Stimulated activated CD4-positive, alpha-beta T cell treated with anti-CD3 and anti-CD28 coated beads, TNF-alpha, amount 100 ng/mL, for 1 hour (primary cell): ENCODE results near the gene ASS1.
A peak's percentile ranks its signal among the peaks of the same experiment; 100 is the strongest.
"Not testable (repeated sequence)": the region's sequence is repeated elsewhere in the genome, so short reads cannot be mapped to it uniquely, and the experiment has no call there.

ENCODE experiments used
- DNase-seq, 3 donors: peaks; one replicate each; pipeline ENCODE4 v3.0.0-alpha.2; 2020; ENCODE audit warnings: low read depth in 3 of 3, low spot score in 1 of 3

The ASS1 gene

DNA sequence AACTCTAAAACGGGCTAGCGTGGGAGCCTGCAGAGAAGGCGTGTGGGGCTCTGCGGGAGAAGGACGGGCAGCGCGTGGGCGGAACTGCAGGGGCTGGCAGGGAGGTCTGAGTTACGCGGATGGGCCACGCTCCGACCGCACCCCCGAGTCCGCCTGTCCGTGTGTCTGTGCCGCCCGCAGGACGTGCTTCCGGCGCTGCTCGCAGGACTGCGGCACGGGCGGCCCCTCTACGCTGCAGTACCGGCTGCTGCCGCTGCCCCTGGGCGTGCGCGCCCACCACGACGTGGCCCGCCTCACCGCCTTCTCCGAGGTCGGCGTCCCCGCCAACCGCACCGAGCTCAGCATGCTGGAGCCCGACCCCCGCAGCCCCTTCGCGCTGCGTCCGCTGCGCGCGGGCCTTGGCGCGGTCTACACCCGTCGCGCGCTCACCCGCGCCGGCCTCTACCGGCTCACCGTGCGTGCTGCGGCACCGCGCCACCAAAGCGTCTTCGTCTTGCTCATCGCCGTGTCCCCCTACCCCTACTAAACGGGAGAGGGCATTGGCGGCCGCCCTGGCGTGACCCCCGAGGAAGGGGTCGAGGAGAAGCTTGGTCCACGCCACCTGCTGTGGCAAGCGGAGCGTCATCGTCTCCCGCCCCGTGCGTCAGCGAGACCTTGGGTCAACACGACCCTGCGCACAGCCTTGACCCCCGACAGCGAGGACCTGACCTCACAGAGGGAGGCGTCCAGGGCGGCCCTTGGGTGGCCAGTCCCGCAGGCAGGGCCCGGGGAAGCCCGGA, 11.4 kb upstream of the ASS1 start:
- peak in 1 of 3 donors; percentile 18 for DNase-seq

DNA sequence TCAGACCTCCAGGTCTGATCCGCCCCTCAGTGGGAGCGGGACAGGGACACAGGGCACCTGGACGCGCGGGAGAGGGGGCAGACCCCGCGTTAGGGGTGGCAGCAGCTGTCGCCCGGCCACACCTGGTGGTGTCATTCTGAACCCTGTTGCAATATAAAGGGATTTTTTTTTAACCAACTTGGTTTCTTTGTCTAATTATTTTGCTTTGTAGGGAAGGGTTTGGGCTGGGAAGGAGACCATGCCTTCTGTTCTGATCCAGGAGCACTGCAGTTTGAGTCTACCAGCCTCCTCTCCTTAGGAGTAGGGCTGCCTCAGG, 10.9 kb upstream of the ASS1 start:
- DNase-seq = no peak

DNA sequence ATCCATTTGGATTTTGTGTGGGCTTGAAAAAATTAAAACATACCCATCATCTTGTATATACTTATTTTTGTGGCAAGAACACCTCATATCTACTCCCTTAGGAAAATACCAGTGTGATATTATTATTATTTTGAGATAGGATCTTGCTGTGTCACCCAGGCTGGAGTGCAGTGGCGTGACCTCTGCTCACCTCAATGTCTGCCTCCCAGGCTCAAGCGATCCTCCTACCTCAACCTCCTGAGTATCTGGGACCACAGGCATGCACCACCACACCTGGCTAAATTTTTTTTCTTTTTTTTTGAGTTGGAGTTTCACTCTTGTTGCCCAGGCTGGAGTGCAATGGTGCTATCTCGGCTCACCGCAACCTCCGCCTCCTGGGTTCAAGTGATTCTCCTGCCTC, 10.1 kb upstream of the ASS1 start:
- not testable (repeated sequence) for DNase-seq

DNA sequence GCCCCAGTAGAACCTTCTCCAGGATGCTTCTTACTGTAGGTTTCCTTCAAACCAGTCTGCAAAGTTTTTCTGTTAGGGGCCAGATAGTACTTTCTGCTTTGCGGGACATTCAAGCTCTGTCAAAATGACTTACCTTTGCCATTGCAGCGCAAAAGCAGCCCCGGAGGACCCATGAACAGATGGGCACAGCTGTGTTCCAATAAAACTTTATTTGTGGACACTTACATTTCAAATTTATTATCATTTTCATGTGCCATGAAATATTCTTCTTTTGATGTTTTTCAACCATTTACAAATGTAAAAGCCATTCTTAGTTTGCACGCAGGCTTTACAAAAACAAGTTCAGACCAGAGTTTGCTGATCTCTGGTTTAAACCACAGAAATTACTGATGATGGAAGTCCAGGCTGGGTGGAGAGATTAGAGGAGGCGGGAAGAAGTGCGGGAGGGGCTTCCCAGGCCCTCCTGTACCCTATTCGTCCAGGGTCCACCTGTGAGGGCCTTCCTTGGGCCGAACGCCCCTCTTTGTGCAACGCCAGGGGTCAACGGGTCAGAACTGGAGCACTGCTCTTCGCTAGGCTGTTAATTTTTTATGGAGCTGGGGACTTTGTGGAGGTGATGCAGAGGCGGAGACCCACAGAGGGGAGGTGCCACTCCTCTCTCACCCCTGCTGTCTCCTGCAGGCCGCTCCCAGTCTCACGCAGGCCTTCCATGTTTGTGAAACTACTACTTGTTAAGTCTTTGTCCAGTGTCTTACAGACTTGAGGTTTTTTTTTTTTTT, 7.6 kb upstream of the ASS1 start:
- no peak for DNase-seq

DNA sequence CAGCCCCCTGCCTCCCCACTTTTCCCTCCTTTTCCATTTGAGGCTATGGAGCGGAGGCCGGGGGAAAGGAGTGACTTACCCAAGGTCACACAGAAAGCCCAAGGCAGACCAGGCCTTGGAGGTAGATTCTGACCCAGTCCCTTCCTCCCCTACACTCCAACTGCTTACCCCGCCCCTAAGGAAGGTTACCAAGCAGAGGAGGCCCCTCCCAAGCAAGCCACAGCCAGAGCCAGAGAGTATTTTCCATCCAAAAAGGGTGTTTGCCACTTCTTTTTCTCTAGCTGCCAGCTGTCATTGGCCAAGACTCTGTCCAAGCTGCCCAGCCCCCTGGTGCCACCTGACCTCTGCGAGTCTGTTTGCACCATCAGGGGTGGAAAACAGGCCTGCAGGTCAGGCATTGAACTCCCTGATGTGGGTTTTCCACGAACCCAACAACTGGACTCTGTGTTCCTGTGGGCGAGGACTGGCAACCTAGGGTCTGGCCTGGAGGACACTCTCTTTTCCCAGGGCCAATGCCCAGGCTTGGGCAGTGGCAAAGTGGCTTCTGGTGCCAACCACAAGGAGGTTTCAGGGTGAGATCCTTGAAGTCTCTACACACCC, 6.3 kb upstream of the ASS1 start:
- no peak for DNase-seq

DNA sequence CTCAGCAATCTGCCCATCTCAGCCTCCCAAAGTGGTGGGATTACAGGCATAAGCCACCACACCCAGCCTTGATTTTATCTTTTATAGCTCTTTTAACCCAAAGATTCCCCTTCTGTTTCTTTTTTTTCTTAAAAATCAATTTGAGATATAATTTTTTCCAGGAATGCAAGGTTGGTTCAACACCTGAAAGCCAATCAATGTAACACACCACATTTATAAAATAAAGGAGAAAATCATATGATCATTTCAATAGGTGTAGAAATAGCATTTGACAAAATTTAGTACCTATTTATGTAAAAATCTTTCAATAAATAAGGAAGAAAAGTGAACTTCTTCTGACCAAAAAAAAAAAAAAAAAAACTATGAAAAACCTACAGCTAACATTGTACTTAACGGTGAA, 3.7 kb upstream of the ASS1 start:
- no peak for DNase-seq

DNA sequence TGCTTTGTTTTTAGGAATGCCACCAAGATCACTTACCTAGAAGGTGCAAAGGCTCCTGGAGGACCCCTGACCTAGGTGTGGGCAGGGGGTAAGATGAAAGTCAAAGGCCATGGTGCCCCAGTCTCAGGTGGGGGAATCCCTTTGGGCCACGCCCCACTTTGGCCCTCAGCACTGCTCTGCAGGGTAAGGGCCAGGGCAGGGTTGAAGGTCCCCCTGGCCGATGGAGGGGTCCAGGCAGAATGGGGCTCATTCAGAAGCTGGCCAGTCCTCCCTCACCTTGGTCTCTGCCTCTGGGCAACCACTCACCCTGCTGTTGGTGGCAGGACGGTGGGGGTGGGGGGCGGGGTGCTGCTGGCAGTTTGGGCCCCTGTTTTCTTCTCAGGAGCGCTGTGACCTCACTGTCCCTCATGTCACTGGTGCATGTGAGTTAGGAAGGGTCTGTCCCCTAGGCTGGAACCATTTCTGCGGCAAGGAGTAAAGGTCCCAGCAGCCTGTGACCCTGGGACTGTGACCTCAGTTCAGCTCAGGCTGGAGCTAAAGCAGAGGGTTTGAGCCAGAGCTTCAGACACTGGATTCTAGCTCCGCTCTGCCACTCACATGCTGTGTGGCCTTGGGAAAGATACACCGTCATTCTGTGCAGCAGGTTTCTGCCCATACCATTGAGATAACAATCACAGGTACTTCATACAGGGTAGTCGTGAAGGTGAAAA, 1.9 kb upstream of the ASS1 start:
- DNase-seq = no peak

DNA sequence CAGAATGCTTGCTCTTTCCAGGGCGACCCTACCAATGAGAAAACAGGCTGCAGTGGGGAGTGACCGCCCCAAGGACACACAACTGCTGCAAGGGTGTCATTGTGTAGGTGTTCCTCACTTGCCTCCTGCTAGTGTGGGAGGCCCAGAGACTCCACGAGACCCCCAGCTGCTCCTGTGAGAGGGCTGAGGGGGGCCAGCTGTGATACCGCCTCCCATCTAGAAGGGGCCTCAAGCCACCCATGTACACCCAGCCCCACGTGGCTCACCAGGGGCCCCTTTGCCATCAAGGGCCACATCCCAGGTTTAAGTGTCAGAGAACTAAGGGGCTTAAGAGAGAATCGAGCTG, 1.3 kb upstream of the ASS1 start:
- DNase-seq = no peak

DNA sequence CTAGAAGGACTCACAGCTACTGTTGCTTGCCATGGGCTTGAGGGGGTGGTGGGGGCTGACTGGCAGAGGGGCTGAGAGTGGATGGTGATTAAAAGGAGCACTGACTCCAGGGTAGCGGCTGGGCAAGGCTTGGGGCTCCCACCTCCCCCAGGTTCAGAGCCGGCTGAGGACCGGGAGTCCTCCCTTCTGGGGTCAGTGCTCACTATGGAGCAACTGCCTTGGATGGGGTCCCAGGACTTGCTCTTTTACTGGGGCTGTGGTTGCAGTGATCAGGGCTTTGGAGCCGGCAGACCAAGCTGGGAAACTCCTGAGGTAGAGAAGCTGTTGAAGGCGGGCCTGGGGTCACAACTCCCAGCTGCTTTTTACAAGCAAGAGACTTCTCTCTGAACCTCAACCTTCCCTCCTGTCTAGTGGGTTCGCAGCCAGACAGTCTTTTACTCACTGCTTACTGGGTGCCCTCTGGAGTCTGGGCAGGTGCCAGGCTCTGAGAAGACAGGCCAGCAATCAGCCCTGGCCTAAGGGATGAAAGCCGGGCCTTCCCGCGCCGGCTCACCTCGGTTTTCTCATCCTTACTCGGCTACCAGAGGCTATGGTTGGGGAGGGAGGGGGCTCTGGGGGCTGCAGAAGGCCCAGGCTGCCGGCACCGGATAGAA, 795 bp upstream of the ASS1 start:
- no peak for DNase-seq

DNA sequence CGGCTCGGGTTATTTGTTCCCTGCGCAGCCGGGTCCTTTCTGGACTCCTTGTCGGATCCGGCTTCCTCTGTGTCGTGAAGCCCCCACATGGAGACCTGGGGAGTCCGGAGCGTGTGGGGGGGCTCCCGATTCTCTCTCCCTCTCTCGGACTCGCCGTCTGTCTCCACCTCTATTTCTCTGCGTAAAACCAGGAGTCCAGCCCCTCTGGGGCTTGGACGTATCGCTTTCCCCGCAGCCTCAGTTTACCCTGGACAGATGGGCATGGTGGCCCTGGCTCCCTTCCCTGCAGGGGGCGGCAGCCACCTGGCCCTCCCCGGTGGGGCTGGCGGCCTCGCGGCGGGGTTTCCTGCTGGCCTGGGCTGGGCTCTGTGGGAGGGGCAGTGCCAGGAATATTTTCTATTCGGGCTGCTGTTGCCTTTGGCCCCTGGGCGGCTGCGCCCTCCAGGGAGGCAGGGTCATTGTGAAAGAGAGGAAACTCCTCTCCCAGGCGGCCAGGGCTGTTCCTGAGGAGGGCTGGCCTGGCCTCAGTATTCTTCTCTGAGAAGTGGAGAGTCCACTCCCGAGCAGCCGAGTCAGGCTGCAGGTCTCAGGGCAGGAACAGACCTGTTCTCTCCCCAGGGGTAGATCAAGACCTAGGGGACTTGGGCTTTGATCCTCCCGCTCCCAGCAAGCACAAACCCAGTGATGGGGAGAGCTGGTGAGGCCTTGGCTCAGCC, 665 bp downstream of the ASS1 start:
- no peak for DNase-seq

DNA sequence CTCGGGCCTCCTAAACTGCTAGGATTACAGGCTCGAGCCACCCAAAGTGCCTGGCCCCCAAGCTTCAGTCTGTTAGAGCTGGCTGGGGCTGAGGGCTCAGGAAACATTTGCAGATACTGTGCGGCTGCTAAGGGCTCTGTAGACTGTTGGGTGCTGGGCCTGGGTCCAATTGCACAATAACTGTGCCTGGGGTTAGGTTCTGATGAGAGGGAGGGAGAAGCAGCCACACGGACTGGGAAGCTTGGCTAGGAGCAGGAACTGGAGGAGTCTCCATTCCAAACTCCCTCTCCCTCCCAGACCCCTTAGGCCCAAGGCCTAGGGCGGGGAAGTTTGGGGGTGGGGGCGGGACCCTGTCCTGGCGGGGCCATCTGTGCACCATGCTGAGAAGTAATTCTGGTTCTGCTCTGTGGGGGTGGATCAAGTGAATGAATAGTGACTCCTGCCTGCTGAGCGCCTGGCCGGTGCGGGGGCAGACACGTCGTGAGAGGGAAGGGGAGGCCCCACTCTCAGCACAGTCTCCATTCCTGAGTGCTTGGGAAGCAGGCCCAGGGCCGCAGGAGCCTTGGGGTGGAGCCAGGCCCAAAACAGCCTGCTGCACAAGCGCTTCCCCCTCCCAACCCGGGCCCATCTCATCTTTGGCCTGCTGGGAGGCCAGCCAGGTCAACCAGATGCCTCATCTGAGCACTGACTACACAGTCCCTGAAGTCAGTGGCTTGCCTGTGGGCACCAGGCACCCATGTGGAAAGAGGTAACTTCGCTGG, 1.5 kb downstream of the ASS1 start:
- DNase-seq = no peak

DNA sequence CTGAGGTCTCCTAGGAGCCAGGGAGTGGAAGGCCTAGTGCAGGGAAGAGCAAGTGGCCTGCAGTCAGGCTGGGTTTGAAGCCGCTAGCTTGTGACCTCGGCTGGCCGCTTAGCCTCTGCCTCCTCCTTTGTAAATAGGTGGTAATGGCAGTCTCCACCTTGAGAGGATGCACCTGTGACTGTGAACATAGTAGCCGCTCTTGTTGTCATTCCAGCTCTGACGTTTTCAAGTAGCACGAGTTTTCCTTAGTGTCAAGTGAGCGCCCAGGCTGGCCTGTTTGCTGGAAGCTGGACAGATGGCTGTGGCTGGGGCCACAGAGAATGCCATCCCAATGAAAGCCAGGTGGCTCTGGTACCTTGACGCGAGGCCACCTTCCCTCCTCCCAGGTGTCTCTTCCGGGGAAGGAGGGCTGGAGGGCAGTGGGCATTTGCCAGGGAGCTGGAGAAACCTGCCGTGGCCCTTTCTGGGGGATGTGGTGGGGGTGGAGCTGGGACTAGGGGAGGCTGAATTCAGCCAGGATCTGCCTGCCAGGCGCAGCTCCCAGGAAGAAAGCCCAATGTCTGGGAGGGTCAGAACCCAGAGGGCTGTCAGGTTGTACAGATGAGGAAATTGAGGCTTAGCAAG, 2.5 kb downstream of the ASS1 start:
- DNase-seq = no peak

DNA sequence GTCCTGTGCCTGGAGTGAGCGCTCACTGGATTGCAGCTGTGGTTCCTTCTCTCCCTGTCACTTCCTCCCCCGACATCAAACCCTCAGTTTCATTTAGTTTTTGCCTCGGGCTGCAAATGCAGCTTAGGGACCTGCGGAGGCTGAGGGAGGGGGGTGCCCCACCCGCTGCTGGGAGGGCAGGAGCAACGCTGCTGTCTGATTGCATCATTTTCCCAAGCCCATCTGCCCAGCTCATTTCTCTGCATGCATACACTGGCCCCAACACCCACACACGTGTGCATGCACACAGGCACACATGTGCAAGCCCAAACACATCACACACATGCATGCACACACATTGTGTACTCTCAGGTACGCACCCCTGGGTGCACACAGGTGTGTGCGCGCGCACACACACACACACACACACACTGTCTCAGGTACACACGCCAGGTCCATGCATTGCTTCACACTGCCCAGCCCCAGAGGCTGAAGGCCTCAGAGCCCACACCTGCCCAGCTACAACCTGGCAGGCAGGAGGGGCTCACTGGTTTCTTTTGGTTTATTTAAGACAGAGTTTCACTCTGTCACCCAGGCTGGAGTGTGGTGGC, 3.4 kb downstream of the ASS1 start:
- no peak for DNase-seq

DNA sequence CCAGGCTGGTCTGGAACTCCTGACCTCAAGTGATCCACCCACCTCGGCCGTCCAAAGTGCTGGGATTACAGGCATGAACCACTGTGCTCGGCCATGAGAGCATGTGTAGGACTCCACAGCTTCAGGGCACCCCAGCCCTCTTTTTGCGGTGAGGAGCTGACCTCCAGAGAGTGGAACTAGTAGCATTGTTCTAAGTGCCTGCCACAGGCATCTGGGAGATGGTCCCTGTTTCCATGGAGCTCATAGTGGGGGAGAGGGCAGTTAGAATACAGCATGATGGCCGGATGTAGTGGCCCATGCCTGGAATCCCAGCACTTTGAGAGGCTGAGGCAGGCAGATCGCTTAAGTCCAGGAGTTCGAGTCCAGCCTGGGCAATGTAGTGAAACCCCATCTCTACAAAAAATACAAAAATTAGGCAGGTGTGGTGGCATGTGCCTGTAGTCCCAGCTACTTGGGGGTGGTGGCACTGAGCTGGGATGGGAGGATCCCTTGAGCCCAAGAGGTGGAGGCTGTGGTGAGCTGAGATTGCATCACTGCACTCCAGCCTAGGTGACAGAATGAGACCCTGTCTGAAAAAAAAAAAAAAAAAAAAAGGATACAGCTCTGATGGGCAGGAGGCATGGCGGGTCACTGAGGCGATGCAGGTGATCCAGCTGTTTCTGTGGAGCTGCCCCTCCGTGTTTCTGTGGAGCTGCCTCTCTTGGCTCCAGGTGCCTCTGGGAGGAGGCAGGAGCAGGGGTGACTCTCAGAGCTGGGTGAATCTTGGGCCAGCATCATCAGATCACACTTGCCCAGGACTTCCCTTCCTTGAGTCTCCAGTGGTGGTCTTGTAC, 4.2 kb downstream of the ASS1 start:
- no peak for DNase-seq

DNA sequence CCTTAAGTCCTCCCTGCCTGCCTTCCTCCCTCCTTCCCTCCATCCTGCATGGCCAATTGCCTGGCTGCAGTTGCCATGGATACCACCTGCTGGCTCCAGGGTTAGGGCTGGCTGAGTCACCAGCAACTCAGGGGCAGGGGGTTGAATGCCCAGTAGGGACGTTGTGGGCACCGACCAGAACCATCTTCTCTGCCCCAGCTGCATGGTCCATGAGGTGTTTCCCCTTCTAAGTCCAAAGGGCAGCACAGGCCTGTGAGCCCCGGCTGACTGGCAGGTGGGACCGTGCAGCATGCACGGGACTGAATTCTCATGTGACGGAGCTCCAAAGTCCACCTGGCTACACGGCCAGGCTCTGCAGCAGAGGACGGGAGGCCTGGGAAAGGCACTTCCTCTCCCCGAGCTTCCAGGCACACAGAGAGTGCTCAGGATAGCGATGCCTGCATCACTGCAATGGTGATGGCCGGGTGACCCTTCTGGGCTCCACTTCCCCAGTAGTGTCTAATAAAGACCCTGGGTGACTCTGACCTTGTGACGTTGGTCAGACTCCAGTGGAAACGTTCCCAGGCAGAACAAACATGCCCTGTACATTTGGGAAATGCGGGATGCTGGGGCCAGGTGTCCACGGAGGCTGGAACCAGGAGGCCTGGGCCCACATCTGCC, 5.7 kb downstream of the ASS1 start:
- no peak for DNase-seq

DNA sequence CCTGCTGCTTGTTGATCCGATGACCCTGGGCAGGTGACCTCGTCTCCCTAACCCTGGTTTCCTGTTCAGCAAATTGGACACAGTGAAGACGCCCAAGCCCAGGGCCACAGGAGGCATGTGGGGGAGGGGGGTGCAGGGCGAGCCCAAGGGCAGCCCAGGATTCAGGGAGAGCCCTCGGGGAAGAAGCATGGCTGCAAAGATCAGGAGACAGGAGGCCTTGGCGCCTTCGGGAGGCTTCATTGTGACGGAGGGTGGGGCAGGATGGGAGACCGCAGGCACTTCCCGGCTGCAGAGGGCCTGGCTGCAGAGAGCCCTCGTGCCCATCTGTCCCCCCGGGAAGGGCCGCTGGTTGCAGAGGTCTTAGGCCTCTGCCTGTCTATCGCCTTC, 6.2 kb downstream of the ASS1 start:
- no peak for DNase-seq

DNA sequence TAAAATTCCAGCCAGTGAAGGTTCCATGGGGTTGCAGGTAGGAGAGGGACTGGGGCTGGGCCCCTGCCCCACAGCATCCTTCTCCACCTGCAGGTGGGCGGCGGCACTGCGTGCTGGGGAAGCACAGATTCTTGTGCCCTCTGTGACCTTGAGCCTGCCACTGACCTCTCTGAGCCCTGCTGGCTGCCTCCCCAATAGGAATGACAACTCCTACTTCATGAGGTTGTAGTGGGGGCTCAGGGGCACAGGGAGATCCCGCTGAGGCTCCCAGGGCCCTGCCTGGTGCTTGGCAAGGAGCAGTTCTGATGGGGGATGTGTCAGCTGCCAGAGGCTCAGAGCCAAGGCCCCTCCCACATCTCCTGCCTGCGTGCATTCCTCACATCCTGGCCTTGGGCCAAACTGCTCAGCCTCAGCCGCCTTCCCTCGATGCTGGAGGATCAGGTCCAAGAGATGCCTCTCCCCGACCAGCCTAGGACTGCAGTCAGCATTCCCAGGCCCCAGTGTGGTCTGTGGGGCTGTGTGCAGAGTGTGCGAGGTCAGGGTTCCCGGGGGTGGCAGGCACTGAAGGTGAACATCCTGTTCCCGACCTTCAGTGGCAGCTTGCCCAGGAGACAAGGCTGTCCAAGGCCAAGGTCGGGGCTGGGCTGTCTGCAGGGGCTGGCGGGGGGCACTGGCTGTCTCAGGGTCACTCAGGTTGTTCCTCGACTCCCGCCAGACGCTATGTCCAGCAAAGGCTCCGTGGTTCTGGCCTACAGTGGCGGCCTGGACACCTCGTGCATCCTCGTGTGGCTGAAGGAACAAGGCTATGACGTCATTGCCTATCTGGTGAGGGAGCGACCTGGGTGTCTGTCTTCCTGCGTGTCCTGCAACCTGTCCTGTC, 7.0 kb downstream of the ASS1 start:
- DNase-seq = no peak
